Esophagus muscularis mucosa (tissue), 3 donors: ENCODE data around the gene DAPK2.

Experiments used
- EP300 ChIP-seq: sonication (generic); formaldehyde crosslinking; IDR thresholded peaks from one replicate; pipeline ENCODE4 v1.6.1; 2017; ENCODE audit warnings: antibody characterized with exemption
- TF ChIP-seq, protein P1 (sequence below), 3 experiments: fragments of 200-600 bp in 2 of 3; fragments of 450-650 bp in 1 of 3; sonication (generic) in 2 of 3; IDR thresholded peaks; one replicate each; pipeline ENCODE4 v1.5.1; 2017 to 2019; ENCODE audit warnings: antibody characterized with exemption in 3 of 3, mild to moderate bottlenecking in 2 of 3, moderate library complexity in 1 of 3

GRCh38 chr15:63950911-63951481 lies 95.3 kb downstream of the DAPK2 start:
- TF ChIP-seq, protein P1, sequence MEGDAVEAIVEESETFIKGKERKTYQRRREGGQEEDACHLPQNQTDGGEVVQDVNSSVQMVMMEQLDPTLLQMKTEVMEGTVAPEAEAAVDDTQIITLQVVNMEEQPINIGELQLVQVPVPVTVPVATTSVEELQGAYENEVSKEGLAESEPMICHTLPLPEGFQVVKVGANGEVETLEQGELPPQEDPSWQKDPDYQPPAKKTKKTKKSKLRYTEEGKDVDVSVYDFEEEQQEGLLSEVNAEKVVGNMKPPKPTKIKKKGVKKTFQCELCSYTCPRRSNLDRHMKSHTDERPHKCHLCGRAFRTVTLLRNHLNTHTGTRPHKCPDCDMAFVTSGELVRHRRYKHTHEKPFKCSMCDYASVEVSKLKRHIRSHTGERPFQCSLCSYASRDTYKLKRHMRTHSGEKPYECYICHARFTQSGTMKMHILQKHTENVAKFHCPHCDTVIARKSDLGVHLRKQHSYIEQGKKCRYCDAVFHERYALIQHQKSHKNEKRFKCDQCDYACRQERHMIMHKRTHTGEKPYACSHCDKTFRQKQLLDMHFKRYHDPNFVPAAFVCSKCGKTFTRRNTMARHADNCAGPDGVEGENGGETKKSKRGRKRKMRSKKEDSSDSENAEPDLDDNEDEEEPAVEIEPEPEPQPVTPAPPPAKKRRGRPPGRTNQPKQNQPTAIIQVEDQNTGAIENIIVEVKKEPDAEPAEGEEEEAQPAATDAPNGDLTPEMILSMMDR (IDR thresholded peaks at IDR 0.05) = no peak
- TF ChIP-seq EP300 = no peak
